Effector CD8-positive, alpha-beta T cell (primary cell): ENCODE measurements around the gene KRTAP3-2.

Experiments
- DNase-seq: peaks from one replicate; lab custom pipeline; 2025; lab: John Stamatoyannopoulos, UW

KRTAP3-2 gene

GRCh38 chr17:41010441-41010840 lies 10.7 kb upstream of the KRTAP3-2 start:
- DNase-seq = no peak

DNA sequence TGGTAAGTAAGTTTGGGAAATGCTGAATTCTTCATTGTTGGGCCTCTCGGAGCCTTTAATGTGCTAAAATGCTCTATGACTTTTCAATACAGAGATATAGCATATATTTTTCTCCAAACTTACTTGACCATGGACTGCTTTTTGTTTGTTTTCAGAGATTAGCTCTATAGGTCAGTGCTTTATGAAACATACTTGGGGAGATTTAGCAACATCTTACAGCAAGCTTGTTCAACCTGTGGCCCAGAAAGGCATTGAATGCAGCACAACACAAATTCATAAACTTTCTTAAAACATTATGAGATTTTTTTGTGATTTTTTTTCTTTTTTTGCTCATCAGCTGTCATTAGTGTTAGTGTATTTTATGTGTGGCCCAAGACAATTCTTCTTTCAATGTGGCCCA lies 10.2 kb upstream of the KRTAP3-2 start:
- no peak for DNase-seq

DNA sequence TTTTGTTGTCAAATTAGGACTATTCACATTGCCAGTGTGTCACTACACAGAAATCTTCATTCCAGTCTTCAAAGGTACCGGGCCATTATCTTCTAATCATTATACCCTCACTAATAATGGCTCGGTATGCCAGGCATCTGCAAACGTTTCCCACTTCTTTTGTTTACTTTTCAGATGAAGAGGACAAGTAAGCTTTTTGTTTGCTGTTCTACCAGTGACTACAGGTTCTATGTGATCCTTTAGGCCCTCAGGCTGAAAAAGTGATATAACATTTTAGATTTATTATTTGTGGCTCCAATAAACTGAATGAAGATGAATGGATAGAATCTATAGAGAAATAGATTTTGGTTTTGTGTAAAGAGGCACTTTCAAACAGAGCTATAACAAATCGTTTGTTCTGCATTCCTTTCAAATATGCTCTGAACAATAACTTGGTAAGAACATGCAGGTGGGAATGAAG lies 9.6 kb upstream of the KRTAP3-2 start:
- DNase-seq = no peak

DNA sequence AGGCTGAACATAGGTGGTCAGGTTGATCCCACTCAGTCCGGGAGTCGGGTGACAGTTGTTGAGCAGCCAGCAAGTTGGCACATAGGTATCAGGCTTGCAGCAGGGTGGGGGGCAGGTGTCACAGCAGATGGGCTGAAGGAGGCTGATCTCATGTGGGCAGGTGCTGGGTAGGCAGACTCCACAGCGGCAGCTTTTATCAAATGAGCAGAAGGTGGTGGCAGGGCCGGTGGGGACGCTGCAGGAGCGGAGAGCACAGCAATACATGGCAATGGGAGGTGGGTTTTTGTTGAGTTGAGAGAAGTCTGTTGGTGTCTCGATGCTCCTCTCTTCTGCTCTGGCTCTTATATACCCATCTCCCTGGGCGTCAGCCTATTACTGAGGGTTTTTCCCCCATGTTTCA lies 9.1 kb upstream of the KRTAP3-2 start, which contains the start of gene KRTAP3-1:
Gene KRTAP3-1, minus strand, starts transcription at position 318 of the 400 bp plus-strand sequence. Its CDS starts 54 bp downstream, at position 264.
- no peak for DNase-seq

DNA sequence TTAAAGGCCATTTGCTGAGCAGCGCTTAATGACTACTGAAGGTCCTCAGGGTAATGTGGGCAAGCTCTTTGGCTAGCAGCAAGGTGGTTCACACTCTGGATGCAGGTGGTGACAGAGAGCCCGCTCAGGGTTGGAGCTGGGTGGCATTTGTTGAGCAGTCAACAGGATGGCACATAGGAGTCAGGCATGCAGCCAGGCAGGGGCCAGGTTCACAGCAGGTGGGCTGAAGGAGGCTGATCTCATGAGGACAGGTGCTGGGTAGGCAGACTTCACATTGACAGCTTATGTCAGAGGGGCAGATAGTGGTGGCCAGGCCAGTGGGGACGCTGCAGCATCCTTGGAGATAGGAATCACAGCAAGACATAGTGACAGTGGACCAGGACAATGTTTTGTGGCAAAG lies 4.7 kb upstream of the KRTAP3-2 start:
- no peak for DNase-seq

- no peak for DNase-seq
Measured at GRCh38 chr17:41003926-41004325, 4.2 kb upstream of the KRTAP3-2 start.

- DNase-seq = no peak
Measured at GRCh38 chr17:41002814-41003213, 3.1 kb upstream of the KRTAP3-2 start.

- no peak for DNase-seq
Measured at GRCh38 chr17:41001795-41002194, 2.1 kb upstream of the KRTAP3-2 start.

GRCh38 chr17:40997361-40997760 lies 2.3 kb downstream of the KRTAP3-2 start:
- no peak for DNase-seq

GRCh38 chr17:40996829-40997228 lies 2.9 kb downstream of the KRTAP3-2 start:
- no peak for DNase-seq

- DNase-seq = no peak
Measured at GRCh38 chr17:40995116-40995515, 4.6 kb downstream of the KRTAP3-2 start.

DNA sequence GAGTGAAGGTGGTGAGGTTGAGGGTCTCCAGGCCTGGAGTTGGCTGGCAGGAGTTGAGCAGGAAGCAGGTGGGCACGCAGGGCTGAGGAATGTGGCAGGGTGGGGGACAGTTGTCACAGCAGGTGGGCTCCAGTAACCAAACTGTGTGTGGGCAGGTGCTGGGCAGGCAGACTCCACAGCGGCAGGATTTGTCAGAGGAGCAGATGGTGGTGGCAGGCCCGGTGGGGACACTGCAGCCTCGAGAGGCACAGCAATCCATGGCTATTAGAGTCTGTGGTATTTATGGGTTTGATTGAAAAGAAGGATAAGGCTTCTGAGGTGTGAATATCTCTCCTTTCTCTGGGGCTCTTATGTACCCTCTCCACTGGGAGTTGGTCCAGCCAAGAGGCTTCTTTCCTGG lies 5.9 kb downstream of the KRTAP3-2 start, which contains the start of gene KRTAP3-3:
Gene KRTAP3-3, minus strand, starts transcription at position 326 of the 400 bp plus-strand sequence. Its CDS starts 67 bp downstream, at position 259.
- DNase-seq = no peak

DNA sequence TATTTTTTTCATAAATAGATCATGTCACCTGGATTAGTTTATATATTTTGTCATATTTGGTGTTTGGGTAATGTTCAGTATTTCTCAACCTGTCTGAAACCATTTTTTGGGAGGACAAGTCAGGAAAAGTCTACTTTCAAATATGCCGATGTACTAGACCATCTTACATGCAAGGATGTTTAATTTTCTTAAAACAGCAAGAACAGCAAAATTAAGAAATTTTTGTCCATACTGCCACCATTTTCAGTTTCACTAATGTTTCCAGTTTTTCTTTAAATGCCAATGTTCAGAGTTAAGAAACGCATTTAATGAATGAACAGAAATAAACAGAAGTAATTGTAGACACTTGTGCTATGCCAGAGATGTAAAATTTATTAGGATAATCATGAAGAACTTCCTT lies 6.6 kb downstream of the KRTAP3-2 start:
- no peak for DNase-seq

GRCh38 chr17:40992666-40993065 lies 7.0 kb downstream of the KRTAP3-2 start:
- DNase-seq = no peak

DNA sequence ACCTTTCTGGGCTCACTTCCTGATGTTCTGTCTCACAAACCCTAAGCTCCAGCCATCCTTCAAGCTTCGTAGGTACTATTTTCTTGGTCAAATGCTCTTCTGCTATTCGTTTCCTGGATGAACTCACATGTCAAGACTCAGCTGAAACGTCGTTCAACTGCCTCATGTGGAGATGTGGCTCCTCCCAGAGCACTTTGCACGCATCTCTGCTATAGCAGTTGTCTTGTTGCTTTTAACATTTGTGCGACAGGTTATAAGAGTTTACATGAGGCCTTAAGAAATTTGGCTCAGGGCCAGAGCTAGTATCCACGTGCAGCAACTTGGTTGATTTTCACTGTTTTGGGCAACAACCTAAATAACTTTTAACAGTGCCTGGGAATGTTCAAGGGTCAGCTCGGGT lies 12.8 kb downstream of the KRTAP3-2 start:
- no peak for DNase-seq

DNA sequence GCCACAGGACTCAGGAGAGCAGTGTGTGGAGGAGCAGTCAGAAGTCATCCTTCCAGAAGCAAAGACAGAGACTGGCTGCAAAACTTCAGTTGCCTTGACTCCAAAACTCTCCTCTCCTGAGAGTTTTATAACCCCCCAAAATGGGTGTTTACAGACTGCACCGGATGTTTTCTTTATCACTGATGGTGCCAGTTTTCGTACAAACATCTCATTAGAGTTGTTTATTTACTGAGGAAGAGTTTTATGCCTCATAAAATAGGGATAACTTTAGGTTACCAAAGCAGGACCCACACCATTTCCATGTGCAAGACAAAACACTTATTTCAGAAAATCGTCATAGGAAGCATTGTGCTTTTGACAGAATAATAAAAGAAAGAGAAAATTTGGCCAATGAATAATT lies 15.5 kb downstream of the KRTAP3-2 start, which contains the start of gene KRT40:
Gene KRT40, minus strand, starts transcription at position 101 of the 400 bp plus-strand sequence. Its CDS starts 53 bp downstream, at position 48.
- DNase-seq = no peak

DNA sequence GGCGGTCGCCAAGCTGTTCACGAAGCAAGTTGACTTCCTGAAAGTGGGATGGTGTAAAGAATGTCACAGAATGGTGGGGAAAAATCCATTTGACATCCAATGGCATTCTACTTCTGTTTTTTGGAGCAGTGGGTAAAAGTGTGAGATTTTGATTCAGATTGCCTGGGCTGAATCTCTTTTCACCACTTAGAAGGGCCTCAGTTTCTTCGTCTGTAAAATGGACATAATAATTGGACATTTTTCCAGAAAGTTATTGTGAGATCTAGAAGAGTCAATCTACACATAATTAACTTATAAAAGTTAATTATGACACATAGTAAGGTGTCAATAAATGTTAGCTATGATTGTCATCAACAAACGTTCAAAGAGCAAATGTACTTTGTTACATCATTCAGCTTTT lies 18.6 kb downstream of the KRTAP3-2 start:
- no peak for DNase-seq

GRCh38 chr17:40980596-40980995 lies 19.1 kb downstream of the KRTAP3-2 start:
- no peak for DNase-seq

- no peak for DNase-seq
Measured at GRCh38 chr17:40980117-40980516, 19.6 kb downstream of the KRTAP3-2 start.

GRCh38 chr17:40978575-40979151 lies 21.0 kb downstream of the KRTAP3-2 start:
- no peak for DNase-seq

- DNase-seq = no peak
Measured at GRCh38 chr17:40975516-40975915, 24.2 kb downstream of the KRTAP3-2 start.

GRCh38 chr17:40974366-40974765 lies 25.3 kb downstream of the KRTAP3-2 start:
- no peak for DNase-seq

GRCh38 chr17:40967582-40967981 lies 32.1 kb downstream of the KRTAP3-2 start:
- no peak for DNase-seq

DNA sequence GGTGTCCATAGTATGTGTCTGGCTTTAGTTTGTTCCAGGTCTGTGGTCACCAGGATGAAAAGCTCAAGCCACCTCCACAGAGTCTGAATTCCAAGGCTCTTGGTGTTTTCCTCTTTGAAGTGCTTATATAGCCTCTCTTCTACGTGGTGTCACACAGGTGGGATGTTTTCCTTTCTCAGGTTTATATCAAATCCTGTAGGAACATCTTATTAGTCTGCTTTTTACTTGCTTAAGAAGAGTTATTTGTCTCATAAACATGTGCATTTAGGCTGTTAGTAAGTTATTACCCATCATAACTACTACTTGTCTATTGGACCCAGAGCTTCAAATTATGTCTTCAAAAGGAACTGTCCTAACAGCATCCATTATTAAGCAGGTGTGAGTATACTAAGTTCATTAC lies 32.9 kb downstream of the KRTAP3-2 start, which contains the start of gene KRT39:
Gene KRT39, minus strand, starts transcription at position 101 of the 400 bp plus-strand sequence. Its CDS starts 92 bp downstream, at position 9.
- DNase-seq = no peak
